Progenitor cell of endocrine pancreas (in vitro differentiated cells): ENCODE measurements around the gene C2orf80. TPM values are rescaled to one million over a fixed set of nuclear protein-coding genes. Genes with fewer than 3 reads are reported as not detected.
A peak's percentile ranks its signal among the peaks of the same experiment; 100 is the strongest.

Source experiments
- DNase-seq: peaks from one replicate; pipeline ENCODE4 v3.0.0; 2021; ENCODE audit warnings: low spot score; ENCODE audit not compliant: unreplicated experiment
- H3K27ac Mint-ChIP-seq: 2 replicates; pipeline ENCODE4 v1.8.0; 2021; ENCODE audit warnings: mild to moderate bottlenecking, moderate library complexity, mixed read lengths
- H3K27me3 Mint-ChIP-seq: 2 replicates; pipeline ENCODE4 v1.8.0; 2021; ENCODE audit warnings: mixed read lengths
- H3K36me3 Mint-ChIP-seq: 2 replicates; pipeline ENCODE4 v1.8.0; 2022; ENCODE audit warnings: mixed read lengths; ENCODE audit not compliant: insufficient read depth
- H3K4me1 Mint-ChIP-seq: 2 replicates; pipeline ENCODE4 v1.8.0; 2021; ENCODE audit warnings: low read depth, mixed read lengths
- H3K4me3 Mint-ChIP-seq: 2 replicates; pipeline ENCODE4 v1.8.0; 2021; ENCODE audit warnings: low read depth, mild to moderate bottlenecking, moderate library complexity, mixed read lengths
- H3K9me3 Mint-ChIP-seq: 2 replicates; pipeline ENCODE4 v1.8.0; 2021; ENCODE audit warnings: low read depth, mixed read lengths
- total RNA-seq: library from RNA; stranded (reverse); gene quantifications from 2 replicates; pipeline ENCODE4 v1.2.1, GENCODE V29; 2021
- TF ChIP-seq, protein P1 (sequence below): fragments of 200-600 bp; sonication (generic); IDR thresholded peaks from one replicate; pipeline ENCODE4 v1.5.0; 2021; ENCODE audit warnings: antibody characterized with exemption, mild to moderate bottlenecking; ENCODE audit not compliant: unreplicated experiment

The C2orf80 gene
- total RNA-seq, 1 donor from 2014 or later, result not detected

DNA sequence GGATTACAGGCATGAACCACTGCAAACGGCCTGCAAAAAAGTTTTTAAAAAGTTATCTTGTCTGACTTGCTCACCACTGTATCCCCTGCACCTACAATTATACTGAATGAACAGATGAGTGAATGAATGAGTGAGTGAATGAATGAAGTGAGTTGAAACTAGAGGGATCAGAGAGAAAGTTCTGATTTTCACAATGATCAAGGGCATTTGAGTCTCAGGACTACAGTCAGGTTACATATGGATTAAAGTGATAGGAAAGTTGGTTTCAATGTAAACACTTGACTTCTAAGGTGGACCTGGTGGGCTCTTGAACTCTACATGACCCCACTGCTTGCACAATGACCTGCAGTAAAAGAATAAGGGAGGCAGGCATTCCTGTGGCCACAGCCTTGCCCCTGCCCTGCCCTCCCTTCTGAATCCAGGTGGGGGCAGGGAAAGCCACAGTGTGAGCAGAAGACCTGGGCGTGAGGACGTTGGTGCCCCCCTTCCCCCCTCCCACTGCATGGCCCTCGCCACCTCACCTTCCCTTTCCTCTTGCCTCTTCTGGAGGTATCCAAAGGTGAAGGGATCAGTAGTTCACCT lies 10.7 kb downstream of the C2orf80 start:
- Mint-ChIP-seq H3K4me1 (peaks cover 26% of the 10 kb centered on the region), H3K36me3 (no peaks in the 10 kb centered on the region), H3K4me3 (no peak overlapping the region), H3K27me3 (no peaks in the 10 kb centered on the region), H3K27ac (peak overlapping the region; percentile 97), H3K9me3 (no peaks in the 10 kb centered on the region)
- DNase-seq, result peak; percentile 30
- TF ChIP-seq, protein P1, sequence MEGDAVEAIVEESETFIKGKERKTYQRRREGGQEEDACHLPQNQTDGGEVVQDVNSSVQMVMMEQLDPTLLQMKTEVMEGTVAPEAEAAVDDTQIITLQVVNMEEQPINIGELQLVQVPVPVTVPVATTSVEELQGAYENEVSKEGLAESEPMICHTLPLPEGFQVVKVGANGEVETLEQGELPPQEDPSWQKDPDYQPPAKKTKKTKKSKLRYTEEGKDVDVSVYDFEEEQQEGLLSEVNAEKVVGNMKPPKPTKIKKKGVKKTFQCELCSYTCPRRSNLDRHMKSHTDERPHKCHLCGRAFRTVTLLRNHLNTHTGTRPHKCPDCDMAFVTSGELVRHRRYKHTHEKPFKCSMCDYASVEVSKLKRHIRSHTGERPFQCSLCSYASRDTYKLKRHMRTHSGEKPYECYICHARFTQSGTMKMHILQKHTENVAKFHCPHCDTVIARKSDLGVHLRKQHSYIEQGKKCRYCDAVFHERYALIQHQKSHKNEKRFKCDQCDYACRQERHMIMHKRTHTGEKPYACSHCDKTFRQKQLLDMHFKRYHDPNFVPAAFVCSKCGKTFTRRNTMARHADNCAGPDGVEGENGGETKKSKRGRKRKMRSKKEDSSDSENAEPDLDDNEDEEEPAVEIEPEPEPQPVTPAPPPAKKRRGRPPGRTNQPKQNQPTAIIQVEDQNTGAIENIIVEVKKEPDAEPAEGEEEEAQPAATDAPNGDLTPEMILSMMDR, result peak; percentile 16

DNA sequence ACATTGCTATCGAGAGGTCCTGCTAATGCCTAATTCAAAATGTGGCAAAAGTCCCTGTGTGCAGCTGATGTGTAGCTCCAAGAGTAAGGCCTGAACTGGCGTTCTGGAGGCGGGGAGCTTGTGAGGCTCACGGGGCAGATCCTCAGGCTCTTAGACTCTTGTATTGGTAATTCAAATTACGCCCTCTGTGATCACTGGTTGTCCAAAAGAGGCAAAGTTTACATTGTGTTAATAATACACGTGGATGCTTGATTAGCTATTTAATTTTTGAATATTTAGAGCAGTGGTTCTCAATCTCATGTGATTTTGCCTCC lies 14.0 kb downstream of the C2orf80 start:
- H3K36me3 Mint-ChIP-seq, result no peaks in the 10 kb centered on the region
- H3K4me1 Mint-ChIP-seq, result peaks cover 19% of the 10 kb centered on the region
- TF ChIP-seq, protein P1, result no peak
- no peak for DNase-seq
- no peak overlapping the region for H3K4me3 Mint-ChIP-seq
- no peaks in the 10 kb centered on the region for H3K9me3 Mint-ChIP-seq
- H3K27me3 Mint-ChIP-seq, result no peaks in the 10 kb centered on the region
- H3K27ac Mint-ChIP-seq, result no peak overlapping the region

DNA sequence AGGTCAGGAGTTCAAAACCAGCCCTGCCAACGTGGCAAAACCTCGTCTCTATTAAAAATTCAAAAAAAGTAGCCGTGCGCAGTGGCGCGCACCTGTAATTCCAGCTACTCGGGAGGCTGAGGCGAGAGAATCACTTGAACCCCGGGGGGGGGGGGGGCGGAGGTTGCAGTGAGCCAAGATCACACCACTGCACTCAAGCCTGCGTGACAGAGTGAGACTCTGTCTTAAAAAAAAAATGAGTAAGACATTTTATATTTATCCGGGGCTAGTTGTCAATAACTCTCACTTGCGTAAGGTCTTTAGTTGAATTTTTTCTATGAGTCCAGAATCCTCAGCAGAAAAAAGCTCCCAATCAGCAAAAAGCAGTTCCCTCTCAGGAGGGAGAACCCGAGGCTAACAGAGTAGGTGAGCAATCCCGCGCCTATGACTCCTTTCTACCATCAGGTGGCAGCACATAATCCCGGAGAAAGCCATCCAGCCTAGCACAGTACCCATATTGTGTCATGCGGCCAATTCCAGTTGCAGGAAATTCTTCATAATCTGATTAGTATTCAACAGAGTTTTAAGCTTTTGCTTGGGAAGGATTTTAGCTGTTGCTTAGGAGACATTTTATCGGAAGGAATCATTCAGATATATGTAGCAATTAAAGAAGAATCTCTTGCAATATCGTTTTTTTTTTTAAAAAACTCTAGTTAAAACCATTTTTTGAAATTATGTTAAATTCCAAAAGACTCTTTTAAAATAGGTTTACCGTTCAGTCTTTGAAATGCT lies 14.6 kb downstream of the C2orf80 start:
- peaks cover 19% of the 10 kb centered on the region for H3K4me1 Mint-ChIP-seq
- H3K27ac Mint-ChIP-seq, result peak overlapping the region; percentile 59
- peak; percentile 52 for DNase-seq
- H3K9me3 Mint-ChIP-seq, result no peaks in the 10 kb centered on the region
- H3K36me3 Mint-ChIP-seq, result no peaks in the 10 kb centered on the region
- TF ChIP-seq, protein P1, result peak; percentile 89
- no peak overlapping the region for H3K4me3 Mint-ChIP-seq
- no peaks in the 10 kb centered on the region for H3K27me3 Mint-ChIP-seq

DNA sequence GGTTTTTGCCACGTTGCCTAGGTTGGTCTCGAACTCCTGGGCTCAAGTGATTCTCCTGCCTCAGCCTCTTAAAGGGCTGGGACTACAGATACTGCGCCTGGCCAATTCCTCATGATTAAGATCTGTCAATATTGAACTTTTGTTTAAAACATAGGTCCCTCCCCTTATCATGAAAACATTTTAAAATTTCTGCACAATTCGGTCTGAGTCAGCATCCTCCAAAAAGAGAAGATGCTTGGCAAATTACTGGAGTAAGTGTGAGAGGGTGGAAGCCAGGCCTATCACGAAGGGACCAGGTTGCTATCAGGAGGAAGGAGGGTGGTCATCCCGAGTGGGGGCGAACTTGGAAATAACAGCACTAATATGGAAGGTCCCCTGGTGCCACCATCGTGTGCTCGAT lies 15.7 kb downstream of the C2orf80 start:
- Mint-ChIP-seq H3K4me3 (no peak overlapping the region), H3K9me3 (no peaks in the 10 kb centered on the region), H3K27me3 (no peaks in the 10 kb centered on the region), H3K27ac (no peak overlapping the region), H3K36me3 (no peaks in the 10 kb centered on the region), H3K4me1 (peaks cover 11% of the 10 kb centered on the region)
- TF ChIP-seq, protein P1, result no peak
- no peak for DNase-seq

DNA sequence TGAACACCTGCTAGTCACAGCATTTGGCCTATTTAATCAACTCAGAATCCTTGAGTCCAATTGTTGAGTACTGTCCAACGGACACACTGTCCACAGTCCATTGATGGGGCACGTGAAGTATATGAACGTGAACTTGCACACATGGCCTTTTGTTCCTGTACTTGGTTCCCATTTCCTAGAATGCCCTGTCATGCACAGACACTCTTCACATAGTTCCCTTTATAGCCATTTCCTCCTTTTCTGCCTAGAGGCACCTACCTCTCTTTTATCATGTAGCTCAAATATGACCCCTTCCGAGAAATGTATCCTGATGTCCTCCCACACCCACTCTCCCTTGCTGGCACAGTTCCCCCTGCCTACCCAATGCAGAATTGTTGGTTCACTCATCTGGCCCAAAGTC lies 17.7 kb downstream of the C2orf80 start:
- Mint-ChIP-seq H3K36me3 (no peaks in the 10 kb centered on the region), H3K27me3 (no peaks in the 10 kb centered on the region), H3K27ac (no peak overlapping the region), H3K4me1 (peaks cover 1% of the 10 kb centered on the region), H3K4me3 (no peak overlapping the region), H3K9me3 (no peaks in the 10 kb centered on the region)
- TF ChIP-seq, protein P1, result no peak
- DNase-seq, result no peak
